HL-60/S4 treated with phorbol 12-myristate 13-acetate at 8.2 ng/mL for 4 days and 3 days (cell line): ENCODE measurements around the gene NDUFB5.
"Not testable (repeated sequence)": the region's sequence is repeated elsewhere in the genome, so short reads cannot be mapped to it uniquely, and the experiment has no call there.

ENCODE experiments used
- in situ Hi-C: fragments of 300-500 bp; cut with MboI; formaldehyde crosslinking; loops from 2 replicates; pipeline ENCODE4 v1.15.0; 2022; ENCODE audit warnings: low sequenced_read_pairs

The NDUFB5 gene

DNA sequence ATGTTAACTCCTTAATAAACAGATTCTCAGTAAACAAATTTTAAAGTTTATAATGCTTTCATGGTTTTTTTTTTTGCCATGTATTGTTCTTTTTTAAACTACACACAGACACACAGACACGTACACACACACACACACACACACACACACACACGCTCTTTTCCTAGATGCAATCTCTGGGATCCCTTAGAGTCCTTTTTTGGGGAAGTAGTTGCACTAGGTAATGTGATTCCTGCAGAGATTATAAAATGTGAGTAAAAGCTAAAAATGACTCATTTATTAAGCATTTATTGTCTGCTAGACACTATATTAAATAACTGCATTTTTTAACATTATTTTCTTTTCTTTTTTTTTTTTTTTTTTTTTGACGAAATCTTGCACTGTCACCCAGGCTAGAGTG lies 19.9 kb downstream of the NDUFB5 start:
- in situ Hi-C loops = no loop called here

DNA sequence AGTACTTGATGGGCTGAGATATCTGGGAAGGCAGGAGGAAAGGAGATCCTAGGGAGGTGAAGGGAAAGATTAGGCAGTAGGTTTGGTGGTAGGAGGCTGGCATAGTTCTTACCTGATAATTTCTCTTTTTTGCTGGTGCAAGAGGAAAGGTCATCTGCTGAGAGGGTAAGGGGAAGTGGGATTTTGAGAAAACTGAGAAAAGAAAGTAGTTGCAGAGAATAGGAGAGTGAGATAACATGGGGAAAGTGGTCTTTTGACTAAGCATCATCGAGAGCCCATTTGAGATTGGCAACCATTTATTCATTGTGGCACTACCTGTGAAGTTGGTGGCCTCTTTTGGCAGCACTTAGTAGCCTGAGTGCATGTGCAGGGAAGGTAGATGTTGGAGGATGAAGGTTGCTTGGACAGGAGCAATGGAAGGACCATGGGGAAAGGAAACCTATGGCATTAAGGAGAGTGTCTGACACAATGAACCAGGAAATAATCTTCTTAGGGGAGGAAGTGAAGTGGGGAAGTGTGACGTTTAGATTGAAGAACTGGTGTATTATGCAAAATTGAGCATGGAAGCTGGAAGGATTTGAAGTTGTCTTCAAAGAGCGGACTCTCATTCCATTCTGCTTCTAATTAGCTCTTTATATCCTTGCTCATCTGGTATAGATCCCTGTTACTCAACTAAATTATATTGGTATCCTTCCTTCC lies 26.3 kb downstream of the NDUFB5 start:
- in situ Hi-C loops = no loop called here

DNA sequence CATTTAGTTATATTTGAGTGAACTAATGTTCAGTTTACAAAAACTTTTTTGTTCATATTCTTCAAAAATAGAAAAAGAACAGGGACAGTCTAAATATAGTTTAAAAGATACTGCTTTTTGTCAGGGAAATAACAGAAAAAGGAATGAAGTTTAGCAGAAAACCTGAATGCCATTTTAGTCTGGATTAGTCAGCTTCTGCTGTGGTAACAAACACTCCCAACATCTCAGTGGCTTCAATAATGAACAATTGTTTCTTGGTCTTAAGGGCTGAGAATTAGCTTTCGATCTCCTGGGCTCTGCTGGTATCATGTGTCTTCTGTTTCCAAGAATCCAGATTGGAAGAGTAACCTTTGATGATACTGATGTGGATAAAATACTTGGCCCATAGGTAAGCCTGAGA lies 35.9 kb downstream of the NDUFB5 start:
- in situ Hi-C loops = no loop called here

DNA sequence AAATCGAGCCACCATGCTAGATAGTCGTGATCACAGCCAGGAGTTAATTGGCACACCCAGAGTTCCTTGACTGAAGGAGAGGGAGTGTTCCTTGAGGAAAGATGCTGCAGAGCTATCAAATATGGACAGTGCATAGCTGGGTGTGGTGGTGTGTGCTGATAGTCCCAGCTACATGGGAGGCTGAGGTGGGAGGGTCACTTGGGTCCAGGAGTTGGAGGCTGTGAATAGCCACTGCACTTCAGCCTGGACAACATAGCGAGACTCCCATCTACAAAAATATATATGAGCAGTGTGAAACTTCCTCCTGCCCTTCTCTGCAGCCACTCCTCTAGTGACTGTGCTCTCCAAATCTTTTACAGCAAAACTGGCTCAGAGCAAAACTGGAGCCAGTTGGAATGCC lies 38.3 kb downstream of the NDUFB5 start:
- in situ Hi-C loops = no loop called here

DNA sequence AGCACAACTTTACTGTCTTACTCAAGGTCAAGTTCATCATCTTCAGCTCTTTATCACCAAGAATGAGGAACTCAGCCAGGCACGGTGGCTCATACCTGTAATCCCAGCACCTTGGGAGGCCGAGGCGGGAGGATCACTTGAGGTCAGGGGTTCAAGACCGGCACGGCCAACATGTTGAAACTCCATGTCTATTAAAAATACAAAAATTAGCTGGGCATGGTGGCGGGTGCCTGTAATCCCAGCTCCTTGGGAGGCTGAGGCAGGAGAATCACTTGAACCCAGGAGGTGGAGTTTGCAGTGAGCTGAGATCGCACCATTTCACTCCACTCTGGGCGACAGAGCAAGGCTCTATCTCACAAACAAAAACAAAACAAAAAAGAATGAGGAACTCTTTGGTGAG lies 39.2 kb downstream of the NDUFB5 start:
- in situ Hi-C loops = not testable (repeated sequence)

DNA sequence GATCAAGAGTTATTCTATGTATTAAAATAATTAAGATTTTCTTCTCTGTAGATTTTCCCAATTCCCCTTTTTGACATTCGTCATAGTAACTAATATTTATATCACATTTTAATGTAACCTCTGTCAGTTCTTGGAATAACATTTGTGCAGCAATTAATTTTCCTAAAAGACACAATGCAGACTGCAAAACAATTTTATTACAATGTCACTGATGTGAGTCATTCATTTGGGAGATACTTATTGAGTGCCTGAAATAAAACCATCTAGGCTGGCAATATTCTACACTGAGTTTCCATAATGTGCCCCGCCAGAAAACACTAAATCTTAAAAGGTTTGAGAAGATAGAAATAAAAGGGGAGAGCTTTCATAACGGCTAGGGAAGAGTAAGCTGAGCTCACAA lies 41.6 kb downstream of the NDUFB5 start:
- in situ Hi-C loops = no loop called here

DNA sequence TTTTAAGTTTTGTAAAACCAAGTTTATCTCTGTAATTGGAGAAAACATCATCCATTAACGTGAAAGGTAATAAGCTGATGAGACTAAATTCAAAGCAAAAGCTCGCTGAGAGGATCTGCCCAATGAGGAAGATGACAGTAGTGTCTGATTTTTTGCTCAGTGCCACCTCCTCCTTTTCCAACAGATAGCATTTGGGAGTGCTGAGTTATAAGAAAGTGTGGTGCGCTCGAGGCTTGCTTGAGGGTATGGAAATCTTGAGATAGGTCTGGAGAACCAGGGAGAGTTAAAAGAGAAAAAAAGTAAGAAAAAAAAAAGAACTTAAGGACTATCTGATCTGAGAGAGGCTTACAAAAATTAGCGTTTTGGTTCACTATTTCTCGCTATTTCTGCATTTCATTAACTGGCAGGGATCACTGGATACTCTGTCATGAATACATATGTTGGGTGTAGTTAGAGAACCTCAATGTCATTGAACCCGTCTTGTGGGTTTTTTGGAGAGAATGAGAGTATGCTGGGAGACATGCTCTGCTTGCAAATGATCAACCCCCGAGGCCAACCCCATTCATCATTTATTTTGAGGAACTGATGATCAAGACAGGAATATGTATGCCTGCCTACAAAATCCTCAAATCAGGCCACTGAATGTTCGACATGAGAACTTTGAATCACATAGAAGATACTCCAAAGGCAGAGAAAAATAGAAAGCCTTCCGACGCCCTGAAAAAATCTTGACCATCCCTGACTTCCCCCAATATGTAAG lies 47.3 kb downstream of the NDUFB5 start:
- in situ Hi-C loops = no loop called here

DNA sequence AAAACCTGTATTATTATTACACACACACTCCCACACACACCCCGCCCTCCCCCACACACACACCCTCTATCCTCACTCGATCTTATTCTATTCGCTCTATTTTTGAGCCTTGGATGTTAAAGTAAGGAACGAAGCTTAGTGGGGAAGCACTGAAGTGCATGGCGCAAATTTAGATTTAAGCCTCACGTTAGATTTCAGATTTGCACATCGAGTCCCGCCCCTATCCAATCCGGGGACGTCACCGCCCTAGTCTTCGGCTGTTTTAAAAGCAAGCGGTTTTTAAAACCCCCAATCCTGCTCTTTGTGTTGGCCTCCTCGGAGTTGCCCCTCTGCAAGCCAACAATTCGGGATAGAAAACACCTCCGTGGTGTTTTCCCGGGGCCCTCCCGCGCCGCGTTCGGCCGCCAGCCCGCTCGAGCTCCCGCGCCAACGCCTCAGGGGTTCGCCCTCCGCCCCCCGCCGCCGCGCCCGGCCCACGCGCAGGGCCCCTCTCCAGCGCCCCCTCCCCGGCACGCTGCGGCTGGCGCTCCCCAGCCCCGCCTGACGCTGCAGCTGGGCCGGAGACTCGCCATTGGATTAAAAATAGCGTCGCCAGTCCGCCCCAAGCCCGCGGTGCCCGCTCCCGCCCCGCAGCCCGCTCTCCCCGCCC lies 48.0 kb downstream of the NDUFB5 start, which contains the start of gene USP13:
USP13 (plus strand) TSS at position 594 of the 649 bp plus-strand sequence. CDS start 186 bp downstream, outside the sequence.
- in situ Hi-C loops = no loop called here

DNA sequence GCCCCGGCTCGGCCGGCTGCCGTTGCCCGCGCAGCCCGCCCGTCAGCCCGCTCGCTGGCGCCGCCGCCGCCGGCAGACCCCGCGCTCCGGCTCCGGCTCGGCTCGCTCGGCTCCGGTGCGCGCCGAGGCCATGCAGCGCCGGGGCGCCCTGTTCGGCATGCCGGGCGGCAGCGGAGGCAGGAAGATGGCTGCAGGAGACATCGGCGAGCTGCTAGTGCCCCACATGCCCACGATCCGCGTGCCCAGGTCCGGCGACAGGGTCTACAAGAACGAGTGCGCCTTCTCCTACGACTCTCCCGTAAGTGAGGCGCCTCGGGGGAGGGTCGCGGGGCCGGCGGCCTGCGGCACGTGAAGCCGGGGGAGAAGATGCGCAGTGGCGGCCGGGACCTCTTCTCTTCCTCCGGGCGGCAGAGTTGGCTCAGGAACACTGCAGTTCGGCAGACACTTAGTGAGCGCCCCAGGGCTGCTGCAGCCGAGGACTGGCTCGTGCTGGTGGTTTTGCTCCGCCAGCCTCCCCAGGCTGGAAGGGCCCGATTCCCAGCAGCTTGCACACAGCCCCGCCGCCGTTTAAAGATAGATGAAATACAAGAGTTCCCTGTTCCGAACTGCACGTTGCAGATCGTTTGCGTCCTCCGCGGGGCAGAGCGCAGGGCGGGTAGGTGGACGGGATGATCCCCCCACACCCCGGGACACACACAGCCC lies 48.7 kb downstream of the NDUFB5 start:
- in situ Hi-C loops = no loop called here

DNA sequence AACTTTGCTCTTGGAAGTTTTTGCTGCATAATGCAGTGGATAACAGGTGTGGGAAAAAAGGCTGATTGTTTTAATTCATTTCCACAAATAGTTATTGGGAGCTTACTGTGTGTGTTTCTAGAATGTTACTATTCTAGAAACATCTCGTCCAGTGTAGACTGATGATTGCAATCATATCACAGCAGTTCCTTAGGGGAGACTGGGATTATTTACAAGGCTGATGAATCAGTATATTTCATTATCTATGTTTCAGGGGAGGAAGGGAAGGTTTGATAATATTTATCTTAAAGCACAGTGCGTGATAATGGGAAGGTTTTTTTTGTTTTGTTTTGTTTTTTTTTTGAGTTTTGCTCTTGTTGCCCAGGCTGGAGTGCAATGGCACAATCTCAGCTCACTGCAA lies 50.6 kb downstream of the NDUFB5 start:
- in situ Hi-C loops = no loop called here

DNA sequence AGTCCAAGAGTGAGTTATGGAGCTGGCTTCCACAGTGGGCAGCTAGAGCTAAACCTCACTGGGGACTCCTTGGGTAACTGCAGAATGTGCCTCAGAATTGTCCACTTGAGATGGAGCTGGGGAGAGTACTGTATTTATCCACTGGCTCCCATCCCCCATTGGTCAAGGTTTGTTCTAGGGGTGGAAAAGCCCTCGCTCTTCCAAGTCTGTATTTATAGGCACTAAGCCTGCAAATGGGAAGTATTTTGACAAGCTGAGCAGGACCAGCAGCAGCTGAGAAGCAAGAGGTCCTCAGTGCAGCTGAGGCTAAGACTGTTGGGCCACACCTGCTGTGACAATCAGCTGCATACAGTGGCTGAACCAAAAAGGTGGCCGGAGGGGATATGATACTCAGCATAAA lies 54.0 kb downstream of the NDUFB5 start:
- in situ Hi-C loops = no loop called here

DNA sequence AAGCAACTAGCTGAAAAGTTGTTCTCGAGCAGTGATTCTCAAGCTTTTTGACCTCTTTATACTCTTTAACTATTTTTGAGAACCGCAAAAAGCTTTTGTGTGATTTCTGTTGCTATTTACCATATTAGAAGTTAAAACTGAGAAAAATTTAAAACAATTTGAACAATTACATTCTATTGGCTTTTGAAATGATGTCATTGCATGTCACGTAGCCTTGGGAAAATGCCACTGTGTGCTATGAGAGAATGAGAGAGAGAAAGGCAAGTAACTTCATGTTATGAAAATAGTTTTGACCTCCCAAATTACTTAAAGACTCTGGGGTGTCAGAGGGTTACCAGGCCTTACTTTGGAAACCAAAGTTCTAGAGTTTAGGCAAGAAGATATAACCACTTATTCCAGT lies 56.3 kb downstream of the NDUFB5 start:
- in situ Hi-C loops = no loop called here

DNA sequence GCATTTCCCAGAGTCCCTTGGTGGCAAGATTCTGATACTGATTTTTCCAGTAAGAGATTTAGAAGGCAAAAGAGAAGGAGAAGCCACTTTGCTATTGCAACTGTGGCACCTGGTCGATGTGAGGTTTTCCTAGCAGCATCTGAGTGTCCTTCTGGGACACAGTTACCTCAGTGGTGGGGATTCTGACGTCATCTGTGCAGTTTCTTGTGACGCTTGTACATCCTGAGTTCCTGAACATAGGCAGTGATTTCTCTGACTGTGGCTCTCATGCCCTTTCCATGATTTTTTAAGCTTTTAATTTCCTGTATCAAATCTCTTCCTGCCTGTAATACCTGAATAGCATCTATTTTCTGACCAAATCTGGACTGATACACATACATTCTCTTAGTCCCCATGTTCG lies 57.2 kb downstream of the NDUFB5 start:
- in situ Hi-C loops = no loop called here

DNA sequence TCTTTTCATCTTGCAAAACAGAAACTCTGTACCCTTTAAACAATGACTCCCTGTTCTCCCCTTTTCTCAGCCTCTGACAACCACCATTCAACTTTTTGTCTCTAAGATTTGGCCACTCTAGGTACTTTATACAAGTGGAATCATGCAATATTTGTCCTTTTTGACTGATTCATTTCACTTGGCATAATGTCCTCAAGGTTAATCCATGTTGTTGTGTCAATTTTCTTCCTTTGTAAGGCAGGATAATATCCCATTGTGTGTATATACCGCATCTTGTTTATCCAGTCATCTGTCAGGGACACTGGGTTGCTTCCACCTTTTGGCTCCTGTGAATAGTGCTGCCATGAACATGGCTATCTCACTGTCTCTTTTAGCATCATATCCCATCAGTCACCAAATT lies 58.5 kb downstream of the NDUFB5 start:
- in situ Hi-C loops = no loop called here

DNA sequence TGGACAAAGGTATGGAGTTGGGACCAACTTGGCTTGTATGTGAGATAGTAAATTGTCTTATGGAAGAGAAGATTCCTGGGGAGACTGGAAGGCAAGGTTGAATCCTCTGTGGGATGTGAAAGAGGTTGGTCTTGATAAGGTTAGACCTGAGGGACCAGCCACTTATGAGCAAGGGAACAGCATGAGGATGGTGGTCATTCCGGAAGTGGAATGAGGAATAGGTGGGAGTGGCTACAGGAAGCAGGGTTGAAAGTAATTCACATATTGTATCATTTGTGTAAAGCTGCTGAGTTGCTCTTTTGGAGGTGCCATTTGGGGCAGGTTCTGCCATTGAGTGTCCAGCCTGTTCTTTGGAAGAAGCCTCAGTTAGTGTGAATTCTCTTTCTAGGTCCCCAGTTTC lies 61.4 kb downstream of the NDUFB5 start:
- in situ Hi-C loops = no loop called here

DNA sequence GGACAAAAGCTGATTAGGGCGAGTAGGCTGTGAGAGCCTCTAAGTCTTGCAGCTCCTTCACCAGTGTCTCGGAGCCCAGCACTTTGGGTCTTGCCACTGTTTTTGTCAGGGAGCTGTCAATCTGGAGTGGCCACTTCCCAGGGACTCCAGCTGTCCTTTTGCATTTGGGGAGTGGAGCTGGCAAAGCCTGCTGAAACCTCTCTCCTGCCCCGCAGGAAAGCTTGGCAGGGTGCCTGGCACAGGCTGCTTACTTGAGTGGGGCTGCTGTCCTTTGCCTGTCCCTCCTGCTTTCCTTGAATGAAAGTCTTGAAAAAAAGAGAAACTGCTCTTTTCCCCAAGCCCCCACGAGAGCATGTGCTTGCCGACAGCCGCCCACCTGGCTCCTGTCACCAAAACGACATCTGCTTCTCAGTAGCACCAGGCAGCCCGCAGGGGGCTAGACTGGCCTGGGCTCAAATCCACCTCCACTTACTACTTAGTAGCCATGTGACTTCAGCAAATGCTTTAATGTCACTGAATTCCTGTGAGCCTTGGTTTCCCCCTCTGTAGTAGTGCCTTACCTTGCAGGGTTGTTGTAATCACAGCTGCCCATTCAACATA lies 61.9 kb downstream of the NDUFB5 start:
- in situ Hi-C loops = no loop called here

DNA sequence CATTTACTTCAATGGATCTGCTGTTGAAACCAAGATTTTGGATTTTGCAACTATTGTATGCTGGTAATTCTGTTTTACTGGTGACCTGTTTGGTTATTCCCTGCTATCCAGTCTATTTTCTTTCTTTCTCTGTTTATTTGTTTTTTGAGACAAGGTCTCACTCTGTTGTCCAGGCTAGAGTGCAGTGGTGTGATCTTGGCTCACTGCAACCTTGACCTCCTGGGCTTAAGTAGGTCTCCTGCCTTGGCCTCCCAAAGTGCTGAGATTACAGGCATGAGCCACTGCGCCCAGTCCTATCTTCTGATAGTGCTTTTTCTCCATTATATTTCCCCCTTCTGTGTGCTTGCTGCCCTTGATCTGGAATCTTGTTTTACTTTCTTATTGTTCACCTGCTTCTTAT lies 63.8 kb downstream of the NDUFB5 start:
- in situ Hi-C loops = no loop called here

DNA sequence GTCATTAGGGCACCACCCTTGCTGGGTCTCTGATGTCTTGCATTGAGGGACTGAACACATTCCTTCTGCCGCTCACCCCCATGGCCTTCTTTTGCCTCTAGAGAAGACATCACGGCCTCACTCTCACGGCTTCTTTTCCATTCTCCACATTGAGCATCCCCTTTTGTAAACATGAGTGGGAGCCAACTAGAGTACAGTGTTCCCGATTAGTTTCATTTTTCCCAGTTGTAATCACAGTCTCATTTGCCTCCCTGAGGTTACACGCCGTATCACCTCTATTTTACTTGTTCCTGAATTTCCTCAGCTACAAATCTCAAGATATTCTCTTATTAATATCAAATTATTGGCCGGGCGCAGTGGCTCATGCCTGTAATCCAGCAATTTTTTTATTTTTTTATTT lies 65.7 kb downstream of the NDUFB5 start:
- in situ Hi-C loops = no loop called here

DNA sequence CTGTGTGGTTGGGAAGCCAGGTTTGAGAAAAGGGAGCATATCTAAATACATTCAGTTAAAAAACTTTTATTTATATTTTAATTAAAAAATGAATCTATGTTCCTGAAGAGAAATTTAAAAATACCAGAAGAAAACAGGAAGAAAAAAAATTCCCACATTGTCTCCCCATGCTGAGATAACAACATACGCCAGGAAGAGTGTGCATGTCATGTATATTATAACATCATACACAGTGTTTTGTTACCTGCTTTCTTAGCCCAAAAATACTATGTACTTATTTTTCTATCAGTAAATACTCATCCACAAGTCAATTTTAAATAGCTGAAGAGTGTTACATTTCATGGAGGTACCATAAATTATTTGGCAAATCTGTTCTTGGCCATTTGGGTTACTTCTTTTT lies 66.7 kb downstream of the NDUFB5 start:
- in situ Hi-C loops = no loop called here

DNA sequence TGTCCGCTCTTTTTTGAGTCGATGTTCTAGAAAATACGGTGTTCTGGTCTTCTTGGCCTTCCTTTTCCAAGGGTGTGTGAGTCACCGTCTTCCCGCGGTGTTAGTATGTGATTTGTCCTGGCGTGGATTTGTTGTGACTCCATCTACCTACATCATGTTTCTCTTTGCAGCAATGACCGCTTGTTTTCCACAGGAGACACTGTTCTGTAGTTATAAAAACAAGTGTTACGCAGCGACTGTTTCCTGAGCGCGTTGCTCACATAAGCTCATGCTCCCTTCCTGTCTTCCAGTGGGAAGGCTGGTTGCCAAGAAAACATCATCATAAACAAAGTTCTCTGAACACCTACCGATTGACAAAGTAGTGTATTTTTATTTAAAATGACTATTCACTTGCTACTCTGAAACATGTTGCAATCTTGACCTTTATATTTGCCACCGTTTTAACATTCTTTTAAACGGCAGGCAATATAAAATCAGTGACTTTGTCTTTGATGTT lies 67.2 kb downstream of the NDUFB5 start:
- in situ Hi-C loops = no loop called here

DNA sequence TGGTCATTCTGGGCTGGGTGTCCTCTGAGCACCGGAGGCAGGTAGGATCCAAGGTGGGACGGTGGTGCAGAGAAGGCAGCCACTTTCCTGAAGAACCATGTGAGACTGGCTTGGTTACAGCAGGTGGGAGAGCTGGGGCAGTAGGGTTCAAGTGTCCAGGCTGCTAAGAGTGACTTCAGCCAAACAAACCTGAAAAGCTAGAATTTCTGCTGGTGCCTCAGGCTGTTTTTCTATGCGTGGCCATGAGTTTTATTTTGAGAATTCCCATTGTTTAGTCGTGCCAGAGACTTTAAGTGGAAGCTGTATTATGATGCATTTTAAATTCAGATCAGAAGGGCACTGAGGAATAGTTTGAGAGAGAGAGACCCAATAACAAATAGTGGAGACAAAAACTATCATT lies 68.3 kb downstream of the NDUFB5 start:
- in situ Hi-C loops = no loop called here
